GM23338 (cell line): Measurements from ENCODE around the gene PIGU.

Experiments used
- EZH2 ChIP-seq: fragments of 200-600 bp; sonication (generic); IDR thresholded peaks from one replicate; pipeline ENCODE4 v1.8.0; 2017; ENCODE audit warnings: antibody characterized with exemption, mild to moderate bottlenecking, low read depth; ENCODE audit not compliant: unreplicated experiment
- EZH2phosphoT487 ChIP-seq: fragments of 200-600 bp; sonication (generic); IDR thresholded peaks from one replicate; pipeline ENCODE4 v1.8.1; 2018; ENCODE audit warnings: antibody characterized with exemption; ENCODE audit not compliant: unreplicated experiment
- POLR2AphosphoS5 ChIP-seq: IDR thresholded peaks from 2 replicates; pipeline ENCODE4 v1.6.1; 2016; ENCODE audit warnings: antibody characterized with exemption, low read depth
- TF ChIP-seq, protein P1 (sequence below): IDR thresholded peaks from one replicate; pipeline ENCODE4 v1.6.1; 2018; ENCODE audit warnings: antibody characterized with exemption; ENCODE audit not compliant: unreplicated experiment
- TF ChIP-seq, protein P2 (sequence below), 2 experiments: fragments of 200-600 bp in 1 of 2; sonication (generic) in 1 of 2; conservative IDR thresholded peaks; 2 replicates each; pipeline versions ENCODE4 v1.5.1 to v1.6.1; 2016 to 2017; ENCODE audit warnings: antibody characterized with exemption in 2 of 2, low read depth in 2 of 2, mild to moderate bottlenecking in 2 of 2, moderate library complexity in 1 of 2

DNA sequence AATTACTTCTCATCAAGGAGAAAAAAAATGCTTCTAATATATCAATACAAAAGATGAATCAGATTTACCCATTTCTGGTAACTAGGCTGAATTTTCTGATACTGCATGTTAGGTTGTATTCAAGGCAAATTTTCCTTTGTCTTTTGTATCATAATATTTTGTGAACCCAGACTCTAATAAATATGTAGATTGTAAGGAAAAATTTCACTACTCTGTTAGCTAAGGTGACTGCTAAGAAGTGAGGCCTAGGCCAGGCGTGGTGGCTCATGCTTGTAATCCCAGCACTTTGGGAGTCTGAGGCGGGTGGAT, 40.0 kb upstream of the PIGU start:
- TF ChIP-seq, protein P1, sequence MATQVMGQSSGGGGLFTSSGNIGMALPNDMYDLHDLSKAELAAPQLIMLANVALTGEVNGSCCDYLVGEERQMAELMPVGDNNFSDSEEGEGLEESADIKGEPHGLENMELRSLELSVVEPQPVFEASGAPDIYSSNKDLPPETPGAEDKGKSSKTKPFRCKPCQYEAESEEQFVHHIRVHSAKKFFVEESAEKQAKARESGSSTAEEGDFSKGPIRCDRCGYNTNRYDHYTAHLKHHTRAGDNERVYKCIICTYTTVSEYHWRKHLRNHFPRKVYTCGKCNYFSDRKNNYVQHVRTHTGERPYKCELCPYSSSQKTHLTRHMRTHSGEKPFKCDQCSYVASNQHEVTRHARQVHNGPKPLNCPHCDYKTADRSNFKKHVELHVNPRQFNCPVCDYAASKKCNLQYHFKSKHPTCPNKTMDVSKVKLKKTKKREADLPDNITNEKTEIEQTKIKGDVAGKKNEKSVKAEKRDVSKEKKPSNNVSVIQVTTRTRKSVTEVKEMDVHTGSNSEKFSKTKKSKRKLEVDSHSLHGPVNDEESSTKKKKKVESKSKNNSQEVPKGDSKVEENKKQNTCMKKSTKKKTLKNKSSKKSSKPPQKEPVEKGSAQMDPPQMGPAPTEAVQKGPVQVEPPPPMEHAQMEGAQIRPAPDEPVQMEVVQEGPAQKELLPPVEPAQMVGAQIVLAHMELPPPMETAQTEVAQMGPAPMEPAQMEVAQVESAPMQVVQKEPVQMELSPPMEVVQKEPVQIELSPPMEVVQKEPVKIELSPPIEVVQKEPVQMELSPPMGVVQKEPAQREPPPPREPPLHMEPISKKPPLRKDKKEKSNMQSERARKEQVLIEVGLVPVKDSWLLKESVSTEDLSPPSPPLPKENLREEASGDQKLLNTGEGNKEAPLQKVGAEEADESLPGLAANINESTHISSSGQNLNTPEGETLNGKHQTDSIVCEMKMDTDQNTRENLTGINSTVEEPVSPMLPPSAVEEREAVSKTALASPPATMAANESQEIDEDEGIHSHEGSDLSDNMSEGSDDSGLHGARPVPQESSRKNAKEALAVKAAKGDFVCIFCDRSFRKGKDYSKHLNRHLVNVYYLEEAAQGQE = no peak
- TF ChIP-seq, protein P2, sequence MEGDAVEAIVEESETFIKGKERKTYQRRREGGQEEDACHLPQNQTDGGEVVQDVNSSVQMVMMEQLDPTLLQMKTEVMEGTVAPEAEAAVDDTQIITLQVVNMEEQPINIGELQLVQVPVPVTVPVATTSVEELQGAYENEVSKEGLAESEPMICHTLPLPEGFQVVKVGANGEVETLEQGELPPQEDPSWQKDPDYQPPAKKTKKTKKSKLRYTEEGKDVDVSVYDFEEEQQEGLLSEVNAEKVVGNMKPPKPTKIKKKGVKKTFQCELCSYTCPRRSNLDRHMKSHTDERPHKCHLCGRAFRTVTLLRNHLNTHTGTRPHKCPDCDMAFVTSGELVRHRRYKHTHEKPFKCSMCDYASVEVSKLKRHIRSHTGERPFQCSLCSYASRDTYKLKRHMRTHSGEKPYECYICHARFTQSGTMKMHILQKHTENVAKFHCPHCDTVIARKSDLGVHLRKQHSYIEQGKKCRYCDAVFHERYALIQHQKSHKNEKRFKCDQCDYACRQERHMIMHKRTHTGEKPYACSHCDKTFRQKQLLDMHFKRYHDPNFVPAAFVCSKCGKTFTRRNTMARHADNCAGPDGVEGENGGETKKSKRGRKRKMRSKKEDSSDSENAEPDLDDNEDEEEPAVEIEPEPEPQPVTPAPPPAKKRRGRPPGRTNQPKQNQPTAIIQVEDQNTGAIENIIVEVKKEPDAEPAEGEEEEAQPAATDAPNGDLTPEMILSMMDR (conservative IDR thresholded peaks at IDR 0.05; ENCODE audit: low read depth in 2 of 2) = no peak
- TF ChIP-seq POLR2AphosphoS5 (no peak), EZH2 (no peak), EZH2phosphoT487 (no peak)
